HG03097 (cell line): ENCODE measurements around the gene TULP4.

Experiments used
- ATAC-seq: cut with Tn5 transposase; IDR thresholded peaks from one replicate; pipeline ENCODE4 v1.9.1; 2021; ENCODE audit not compliant: unreplicated experiment, low FRiP score

TULP4 gene

GRCh38 chr6:158356586-158357546 is 44.6 kb downstream of the TULP4 start:
- ATAC-seq = no peak

GRCh38 chr6:158357570-158358216 is 45.4 kb downstream of the TULP4 start:
- peak; percentile 50 for ATAC-seq

DNA sequence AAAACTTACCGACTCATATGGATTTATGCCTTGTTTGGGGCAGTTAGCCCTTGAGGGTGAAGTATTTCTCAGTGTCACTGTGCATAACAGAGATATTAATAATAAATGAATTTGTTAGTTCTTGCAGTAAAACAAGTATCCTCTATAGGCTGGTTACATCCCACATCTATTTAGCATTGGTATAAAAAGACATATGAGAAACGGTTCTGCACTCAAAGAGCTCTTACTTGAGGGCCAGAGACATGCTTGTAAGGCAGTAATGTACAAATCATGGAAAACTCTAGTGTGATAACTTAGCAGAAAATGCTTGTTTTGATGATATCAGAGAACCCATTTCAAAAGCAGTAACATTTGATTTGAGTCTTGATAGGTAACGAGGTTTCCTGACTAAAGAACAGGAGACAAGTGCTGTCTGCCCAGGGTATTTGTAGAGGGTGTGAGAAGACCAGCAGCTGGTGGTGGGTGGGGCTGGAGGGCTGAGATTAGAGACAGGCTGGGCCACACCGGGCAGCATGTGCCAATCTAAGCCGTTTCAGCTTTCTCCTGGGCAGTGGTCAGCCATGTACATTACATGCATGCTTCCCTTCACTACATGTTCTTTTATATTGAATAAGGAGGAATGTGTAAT is 46.3 kb downstream of the TULP4 start:
- no peak for ATAC-seq

DNA sequence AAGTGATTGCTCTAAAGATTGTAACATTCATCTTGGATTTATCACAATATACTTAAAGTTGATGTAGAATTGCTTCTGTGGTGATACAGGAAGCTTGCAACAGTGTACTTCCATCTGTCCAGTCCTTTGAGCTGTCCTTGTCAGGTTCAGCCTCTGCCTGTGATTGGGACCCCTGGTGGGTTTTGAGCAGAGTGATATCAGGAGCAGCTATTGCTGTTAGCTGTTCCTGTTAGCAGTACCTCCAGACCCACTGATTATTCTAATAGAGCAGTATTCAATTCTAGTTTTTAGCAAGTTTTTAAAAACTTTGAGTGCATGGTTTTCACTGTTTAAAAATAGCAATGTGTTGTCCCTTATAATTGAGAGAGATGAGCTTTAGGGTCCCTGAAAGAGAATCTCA is 48.8 kb downstream of the TULP4 start:
- no peak for ATAC-seq

DNA sequence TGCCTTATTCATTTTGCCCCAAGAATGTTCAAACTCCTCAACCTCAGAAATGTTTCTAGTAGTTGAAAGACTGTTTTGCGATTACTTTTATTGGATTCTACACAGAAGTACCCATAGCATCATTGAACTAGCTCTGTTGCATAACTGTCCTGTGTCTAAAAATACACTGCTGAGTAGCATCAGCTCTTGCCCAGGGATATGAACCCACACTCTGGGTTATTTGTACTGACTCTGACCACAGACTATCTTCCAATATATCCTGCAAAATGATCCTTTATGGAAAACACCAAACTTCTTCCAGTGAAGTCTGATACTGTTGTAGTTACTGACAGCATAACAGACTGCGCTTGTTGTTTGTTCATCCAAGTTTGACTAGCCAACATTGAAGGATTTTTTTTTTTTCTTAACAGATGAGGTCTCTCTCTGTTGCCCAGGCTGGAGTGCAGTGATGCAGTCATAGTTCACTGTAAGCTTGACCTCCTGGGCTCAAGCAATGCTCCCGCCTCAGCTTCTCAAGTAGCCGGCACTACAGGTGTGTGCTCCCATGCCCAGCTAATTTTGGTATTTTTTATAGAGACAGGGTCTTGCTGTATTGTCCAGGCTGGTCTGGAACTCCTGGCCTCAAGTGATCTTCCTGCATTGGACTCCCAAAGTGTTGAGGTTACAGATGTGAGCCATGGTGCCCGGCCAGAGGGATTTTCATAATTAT is 49.9 kb downstream of the TULP4 start:
- ATAC-seq = no peak

DNA sequence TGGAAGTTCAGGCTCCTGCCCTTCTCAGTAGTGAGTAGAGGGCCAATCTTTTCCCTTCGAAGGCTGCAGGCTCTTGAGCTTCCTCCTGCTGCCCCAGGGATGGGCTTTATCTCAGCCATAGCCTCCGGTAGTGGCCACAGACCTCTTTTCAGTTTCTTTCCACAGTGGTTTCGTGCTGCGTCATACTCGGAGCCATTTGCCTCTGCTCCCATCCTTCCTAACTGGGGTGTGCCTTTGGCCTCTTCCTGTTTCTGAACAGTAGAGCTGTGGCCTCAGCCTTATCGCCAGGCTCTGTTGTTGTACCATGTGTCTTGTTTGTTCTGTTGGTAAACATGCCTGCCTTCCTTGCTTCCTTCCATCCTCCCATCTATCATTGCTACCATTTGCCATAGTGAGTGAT is 54.1 kb downstream of the TULP4 start:
- ATAC-seq = no peak

DNA sequence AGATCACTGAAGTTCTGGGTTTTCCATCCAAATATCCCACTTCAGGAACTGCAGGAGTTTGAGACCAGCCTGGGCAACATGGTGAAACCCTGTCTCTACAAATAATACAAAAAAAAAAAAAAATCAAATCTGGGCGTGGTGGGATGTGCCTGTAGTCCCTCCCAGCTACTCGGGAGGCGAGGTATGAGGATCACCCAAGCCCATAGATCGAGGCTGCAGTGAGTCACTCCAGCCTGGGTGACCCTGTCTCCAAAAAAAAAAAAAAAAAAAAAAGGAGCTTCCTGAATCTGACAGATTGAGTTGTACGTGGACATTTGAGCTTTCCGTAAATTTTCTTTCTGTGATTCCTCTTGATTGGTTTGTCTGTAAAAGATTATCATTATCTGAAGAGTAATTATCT is 55.6 kb downstream of the TULP4 start:
- ATAC-seq = no peak

- ATAC-seq = no peak
Measured at GRCh38 chr6:158369241-158369640, 57.0 kb downstream of the TULP4 start.

GRCh38 chr6:158370805-158371204 is 58.5 kb downstream of the TULP4 start:
- ATAC-seq = no peak

DNA sequence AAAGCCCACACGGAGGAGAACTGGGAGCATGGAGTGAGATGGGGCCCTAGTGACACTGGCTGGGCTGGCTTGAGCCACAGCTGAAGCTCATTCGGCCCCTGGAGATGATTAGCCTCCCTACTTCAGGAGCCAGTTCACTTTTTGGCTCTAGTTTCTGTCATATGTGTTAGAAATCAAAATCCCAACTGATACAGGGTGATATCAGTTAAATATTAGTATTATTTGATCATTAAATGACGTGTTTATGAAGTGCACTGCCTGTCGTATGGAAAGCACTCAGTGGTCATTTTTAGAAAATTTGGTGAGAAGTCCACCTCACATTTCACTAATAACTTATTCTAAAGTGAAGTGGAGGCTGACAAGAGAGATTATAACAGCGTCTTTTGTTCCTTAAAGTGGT is 59.0 kb downstream of the TULP4 start:
- no peak for ATAC-seq

DNA sequence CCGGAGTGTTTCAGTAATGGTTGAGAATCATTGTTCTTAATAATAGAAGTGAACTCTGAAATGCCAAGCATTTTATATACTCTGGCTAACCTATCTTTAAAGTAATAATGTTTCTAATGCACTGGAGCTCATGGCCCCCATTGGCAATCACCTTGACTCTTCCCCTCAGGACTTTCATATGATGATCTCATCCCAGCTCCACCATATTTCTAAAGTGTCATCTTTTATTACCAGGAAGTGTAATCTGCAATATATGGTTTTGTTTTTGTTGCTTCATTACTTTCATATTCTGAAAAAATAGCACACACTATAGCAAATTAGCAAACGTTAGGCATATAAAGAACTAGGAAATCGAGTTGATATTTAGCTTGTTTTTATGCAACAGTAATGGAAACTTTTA is 60.3 kb downstream of the TULP4 start:
- ATAC-seq = no peak

GRCh38 chr6:158373214-158373613 is 60.9 kb downstream of the TULP4 start:
- ATAC-seq = no peak

- no peak for ATAC-seq
Measured at GRCh38 chr6:158374020-158374419, 61.8 kb downstream of the TULP4 start.

DNA sequence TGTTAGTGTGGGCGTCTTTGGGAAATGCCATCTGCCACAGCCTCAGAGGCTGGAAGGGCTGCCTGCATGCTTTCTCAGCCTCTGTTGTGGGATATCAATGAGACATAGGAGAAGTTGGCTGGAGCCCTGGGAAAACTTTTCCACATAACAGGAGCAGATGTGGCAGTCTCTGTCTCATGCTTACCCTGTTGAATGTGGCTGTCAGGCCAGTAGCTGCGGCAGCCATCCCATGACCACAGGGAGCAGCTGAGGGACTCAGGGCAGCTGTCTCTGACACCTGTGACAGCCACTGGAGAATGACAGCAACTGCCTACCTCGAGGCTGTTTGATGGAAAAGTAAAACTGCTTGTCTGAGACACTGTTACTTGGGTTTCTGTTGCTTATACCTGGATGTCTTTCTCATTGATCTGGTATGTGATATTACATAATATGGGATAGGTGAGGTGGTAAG is 64.4 kb downstream of the TULP4 start:
- no peak for ATAC-seq

GRCh38 chr6:158377860-158378259 is 65.6 kb downstream of the TULP4 start:
- ATAC-seq = no peak

DNA sequence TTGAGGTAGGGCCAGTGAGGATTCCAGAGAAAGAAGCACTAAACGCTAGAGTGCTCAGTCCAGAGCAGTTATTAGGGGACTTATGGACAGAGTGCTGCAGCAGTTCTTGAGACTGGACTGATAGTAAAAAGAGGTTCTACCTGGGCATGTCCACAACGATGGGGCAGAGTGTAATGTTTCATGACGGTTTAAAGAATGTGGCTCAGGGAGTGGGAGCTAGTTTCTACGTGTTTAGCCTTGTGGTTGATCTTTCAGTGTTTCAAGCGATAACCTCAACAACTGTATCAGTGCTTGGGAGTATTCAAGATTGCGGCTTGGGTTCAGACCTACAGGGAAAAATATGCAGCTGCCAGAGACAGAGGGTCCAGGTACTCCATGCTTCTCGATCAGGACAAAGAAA is 67.1 kb downstream of the TULP4 start:
- no peak for ATAC-seq

- no peak for ATAC-seq
Measured at GRCh38 chr6:158381214-158381613, 68.9 kb downstream of the TULP4 start.

GRCh38 chr6:158382491-158382890 is 70.2 kb downstream of the TULP4 start:
- ATAC-seq = no peak

DNA sequence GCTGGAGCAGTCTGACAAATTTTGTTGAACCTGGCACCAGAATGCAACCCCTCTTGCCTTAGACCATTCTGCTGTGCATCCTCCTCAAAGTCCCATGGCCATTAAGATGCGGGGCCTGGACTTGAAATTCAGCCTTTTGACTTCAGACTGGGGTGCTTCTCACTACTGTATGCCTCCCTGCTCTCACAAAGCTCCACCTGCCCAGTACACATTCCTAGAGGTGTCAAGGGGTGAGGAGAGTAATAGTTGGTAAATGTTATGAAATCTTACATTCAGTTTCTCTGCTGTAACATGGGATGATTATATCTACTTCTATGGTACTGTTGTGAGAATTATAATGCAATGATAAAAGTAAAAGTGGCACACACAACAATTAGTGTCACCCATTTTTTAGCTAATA is 70.8 kb downstream of the TULP4 start:
- no peak for ATAC-seq

DNA sequence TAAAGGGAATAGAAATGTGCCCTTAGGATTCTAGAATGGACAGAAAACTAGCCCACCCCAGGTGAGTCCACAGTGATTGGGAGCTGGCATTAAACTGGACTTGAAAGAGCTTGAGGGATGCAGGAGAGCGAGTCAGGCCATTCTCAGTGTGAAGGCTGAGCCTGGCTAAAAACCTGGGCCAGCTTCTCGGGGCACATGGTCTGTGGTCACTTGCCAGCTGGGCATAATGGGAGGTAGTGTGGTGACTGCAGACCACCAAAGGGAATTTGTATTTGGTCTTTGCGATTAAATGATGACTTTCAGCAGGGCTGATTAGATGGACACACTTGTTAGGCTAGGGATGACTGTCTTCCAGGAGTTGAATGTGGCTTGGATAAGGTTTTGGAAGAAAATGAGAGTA is 71.3 kb downstream of the TULP4 start:
- no peak for ATAC-seq

- no peak for ATAC-seq
Measured at GRCh38 chr6:158384671-158385110, 72.4 kb downstream of the TULP4 start.
